GM20000 (cell line): ENCODE data around the gene OSGIN1.

ENCODE experiments used
- DNase-seq: peaks from one replicate; pipeline ENCODE4 v3.0.0; 2012; ENCODE audit warnings: low spot score
- CTCF ChIP-seq: IDR thresholded peaks from 2 replicates; pipeline ENCODE4 v1.5.1; 2012; ENCODE audit warnings: mild to moderate bottlenecking, control low read depth; ENCODE audit errors: extremely low read depth, missing control alignments

The OSGIN1 gene

GRCh38 chr16:83920894-83921491 lies 32.0 kb upstream of the OSGIN1 start:
- DNase-seq, result no peak
- TF ChIP-seq CTCF, result no peak

- TF ChIP-seq CTCF, result no peak
- DNase-seq, result no peak
These were observed 29.3 kb upstream of the OSGIN1 start for GRCh38 chr16:83923581-83924365.

GRCh38 chr16:83924686-83925085 lies 28.4 kb upstream of the OSGIN1 start:
- TF ChIP-seq CTCF, result no peak
- no peak for DNase-seq

GRCh38 chr16:83925095-83925905 lies 27.7 kb upstream of the OSGIN1 start:
- no peak for TF ChIP-seq CTCF
- DNase-seq, result no peak

GRCh38 chr16:83925957-83926725 lies 26.9 kb upstream of the OSGIN1 start:
- DNase-seq, result no peak
- no peak for TF ChIP-seq CTCF

- TF ChIP-seq CTCF, result peak; percentile 98
- peak; percentile 82 for DNase-seq
These were observed 26.2 kb upstream of the OSGIN1 start for GRCh38 chr16:83926726-83927397.
